K562 (cell line): ENCODE data around the gene ST6GALNAC5. TPM values are rescaled to one million over a fixed set of nuclear protein-coding genes. Genes with fewer than 3 reads are reported as not detected.

ENCODE experiments used
- HNRNPLL ChIP-seq: fragments of 200-400 bp; formaldehyde crosslinking; IDR thresholded peaks from 2 replicates; pipeline ENCODE4 v1.6.1; 2017; ENCODE audit warnings: low read length, low read depth, mild to moderate bottlenecking; ENCODE audit not compliant: poor library complexity, severe bottlenecking
- HNRNPUL1 ChIP-seq: fragments of 200-400 bp; formaldehyde crosslinking; IDR thresholded peaks from 2 replicates; pipeline ENCODE4 v1.6.1; 2017; ENCODE audit warnings: low read length
- SNIP1 ChIP-seq: fragments of 450-650 bp; IDR thresholded peaks from 2 replicates; pipeline ENCODE4 v1.7.1; 2017; ENCODE audit warnings: low read depth, mild to moderate bottlenecking
- SP2 ChIP-seq: IDR thresholded peaks from 2 replicates; pipeline ENCODE4 v1.6.1; 2011; ENCODE audit warnings: mild to moderate bottlenecking, low read depth, low read length, moderate library complexity; ENCODE audit not compliant: poor library complexity, severe bottlenecking; ENCODE audit errors: extremely low read depth
- TCF3 ChIP-seq: sonication (generic); formaldehyde crosslinking; IDR thresholded peaks from 2 replicates; pipeline ENCODE4 v1.4.0; 2020; ENCODE audit warnings: mild to moderate bottlenecking, missing genetic modification reagents
- TSHZ1 ChIP-seq: fragments of 250-450 bp; sonication (Bioruptor Pico); IDR thresholded peaks from 2 replicates; pipeline ENCODE4 v1.4.0; 2020; ENCODE audit warnings: mild to moderate bottlenecking, moderate library complexity
- ZNF408 ChIP-seq: fragments of 250-450 bp; sonication (Bioruptor Pico); IDR thresholded peaks from 2 replicates; pipeline ENCODE4 v1.4.0; 2020; ENCODE audit warnings: low read depth, mild to moderate bottlenecking, moderate library complexity
- ZNF76 ChIP-seq: fragments of 250-450 bp; sonication (Bioruptor Pico); IDR thresholded peaks from 2 replicates; pipeline ENCODE4 v1.4.0; 2020; ENCODE audit warnings: mild to moderate bottlenecking, moderate library complexity, borderline replicate concordance
- polyA plus RNA-seq, 8 experiments: library from polyadenylated mRNA; depleted of rRNA in 4 of 8; stranded (reverse) in 5 of 8; unstranded in 3 of 8; fragments of >200 nt; fragmentation: Nextera tagmentation in 2 of 8; fragmentation: Illumina TruSeq in 1 of 8; extraction: Ambion mirVana in 2 of 8; extraction: Trizol in 1 of 8; gene quantifications; 2 replicates each; pipeline versions ENCODE4 v1.2.1 to v1.2.3, GENCODE V29; 2011 to 2014; ENCODE audit warnings: inconsistent platforms in 1 of 8, missing spikeins in 1 of 8
- total RNA-seq, 7 experiments: library from RNA; depleted of rRNA in 6 of 7; stranded (reverse); fragments of >200 nt in 6 of 7; fragmentation: Illumina TruSeq in 2 of 7; extraction: Trizol in 2 of 7; gene quantifications; 2 replicates each; pipeline versions ENCODE4 v1.2.1 to v1.2.3, GENCODE V29; 2011 to 2021; ENCODE audit warnings: low replicate concordance in 1 of 7

ST6GALNAC5 gene
- total and polyA plus RNA-seq, 9 of the 15 experiments (the other 6 are each of a cell fraction or from before 2014, with no cell fraction given), result 0.04 to 0.14 TPM; not detected in 7

GRCh38 chr1:76905876-76906595 lies 38.8 kb downstream of the ST6GALNAC5 start (continued):
- TF ChIP-seq ZNF76 (CRISPR knock-in tag), result no peak
- no peak for TF ChIP-seq HNRNPUL1
- no peak for TF ChIP-seq TSHZ1 (CRISPR knock-in tag)
- no peak for TF ChIP-seq ZNF408
- TF ChIP-seq HNRNPLL, result no peak
- TF ChIP-seq SNIP1, result no peak
- TF ChIP-seq TCF3 (CRISPR knock-in tag), result no peak
- TF ChIP-seq SP2, result no peak
